Panc1 (cell line): ENCODE results near the gene KLRF2.

Experiments
- POLR2AphosphoS5 ChIP-seq: IDR thresholded peaks from 2 replicates; pipeline ENCODE4 v1.6.1; 2012; ENCODE audit warnings: mild to moderate bottlenecking, low read depth, low read length, moderate library complexity
- SIN3A ChIP-seq: IDR thresholded peaks from 2 replicates; pipeline ENCODE4 v1.6.1; 2012; ENCODE audit warnings: low read depth, mild to moderate bottlenecking, low read length, moderate library complexity, borderline replicate concordance; ENCODE audit not compliant: insufficient read depth
- TCF7L2 ChIP-seq: IDR thresholded peaks from 2 replicates; pipeline ENCODE4 v1.6.1; 2011; ENCODE audit warnings: mild to moderate bottlenecking, low read depth, low read length, inconsistent platforms
- TF ChIP-seq, protein P1 (sequence below), 2 experiments: IDR thresholded peaks; 2 replicates each; pipeline ENCODE4 v1.6.1; 2011 to 2012; ENCODE audit warnings: low read depth in 2 of 2, control low read depth in 1 of 2, low read length in 1 of 2, mild to moderate bottlenecking in 1 of 2, moderate library complexity in 1 of 2; ENCODE audit not compliant: insufficient read depth in 1 of 2
- TF ChIP-seq, protein P2 (sequence below): fragments of 450-650 bp; IDR thresholded peaks from 2 replicates; pipeline ENCODE4 v1.5.1; 2017; ENCODE audit warnings: mild to moderate bottlenecking

DNA sequence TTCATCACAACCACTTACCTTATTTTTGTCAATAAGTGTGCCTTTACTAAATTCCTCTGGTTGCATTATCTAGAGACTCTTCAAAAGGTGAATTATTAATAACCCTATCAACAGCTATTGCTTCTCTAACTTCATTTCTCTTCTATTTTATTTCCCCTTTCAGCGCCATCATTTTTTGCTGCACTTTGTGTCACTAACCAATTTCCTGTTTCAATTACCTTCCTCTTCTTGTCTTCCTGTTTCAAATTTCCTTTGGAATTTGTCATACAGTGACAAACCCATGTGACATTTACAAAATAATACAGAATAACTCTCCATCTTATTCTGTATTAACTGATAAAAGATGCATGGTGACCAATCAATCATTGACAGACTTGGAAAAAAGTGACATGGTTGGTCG lies 63.1 kb downstream of the KLRF2 start:
- TF ChIP-seq, protein P1, sequence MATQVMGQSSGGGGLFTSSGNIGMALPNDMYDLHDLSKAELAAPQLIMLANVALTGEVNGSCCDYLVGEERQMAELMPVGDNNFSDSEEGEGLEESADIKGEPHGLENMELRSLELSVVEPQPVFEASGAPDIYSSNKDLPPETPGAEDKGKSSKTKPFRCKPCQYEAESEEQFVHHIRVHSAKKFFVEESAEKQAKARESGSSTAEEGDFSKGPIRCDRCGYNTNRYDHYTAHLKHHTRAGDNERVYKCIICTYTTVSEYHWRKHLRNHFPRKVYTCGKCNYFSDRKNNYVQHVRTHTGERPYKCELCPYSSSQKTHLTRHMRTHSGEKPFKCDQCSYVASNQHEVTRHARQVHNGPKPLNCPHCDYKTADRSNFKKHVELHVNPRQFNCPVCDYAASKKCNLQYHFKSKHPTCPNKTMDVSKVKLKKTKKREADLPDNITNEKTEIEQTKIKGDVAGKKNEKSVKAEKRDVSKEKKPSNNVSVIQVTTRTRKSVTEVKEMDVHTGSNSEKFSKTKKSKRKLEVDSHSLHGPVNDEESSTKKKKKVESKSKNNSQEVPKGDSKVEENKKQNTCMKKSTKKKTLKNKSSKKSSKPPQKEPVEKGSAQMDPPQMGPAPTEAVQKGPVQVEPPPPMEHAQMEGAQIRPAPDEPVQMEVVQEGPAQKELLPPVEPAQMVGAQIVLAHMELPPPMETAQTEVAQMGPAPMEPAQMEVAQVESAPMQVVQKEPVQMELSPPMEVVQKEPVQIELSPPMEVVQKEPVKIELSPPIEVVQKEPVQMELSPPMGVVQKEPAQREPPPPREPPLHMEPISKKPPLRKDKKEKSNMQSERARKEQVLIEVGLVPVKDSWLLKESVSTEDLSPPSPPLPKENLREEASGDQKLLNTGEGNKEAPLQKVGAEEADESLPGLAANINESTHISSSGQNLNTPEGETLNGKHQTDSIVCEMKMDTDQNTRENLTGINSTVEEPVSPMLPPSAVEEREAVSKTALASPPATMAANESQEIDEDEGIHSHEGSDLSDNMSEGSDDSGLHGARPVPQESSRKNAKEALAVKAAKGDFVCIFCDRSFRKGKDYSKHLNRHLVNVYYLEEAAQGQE (IDR thresholded peaks at IDR 0.05; ENCODE audit: insufficient read depth in 1 of 2, low read depth in 2 of 2, low read length in 1 of 2): no peak
- TF ChIP-seq, protein P2, sequence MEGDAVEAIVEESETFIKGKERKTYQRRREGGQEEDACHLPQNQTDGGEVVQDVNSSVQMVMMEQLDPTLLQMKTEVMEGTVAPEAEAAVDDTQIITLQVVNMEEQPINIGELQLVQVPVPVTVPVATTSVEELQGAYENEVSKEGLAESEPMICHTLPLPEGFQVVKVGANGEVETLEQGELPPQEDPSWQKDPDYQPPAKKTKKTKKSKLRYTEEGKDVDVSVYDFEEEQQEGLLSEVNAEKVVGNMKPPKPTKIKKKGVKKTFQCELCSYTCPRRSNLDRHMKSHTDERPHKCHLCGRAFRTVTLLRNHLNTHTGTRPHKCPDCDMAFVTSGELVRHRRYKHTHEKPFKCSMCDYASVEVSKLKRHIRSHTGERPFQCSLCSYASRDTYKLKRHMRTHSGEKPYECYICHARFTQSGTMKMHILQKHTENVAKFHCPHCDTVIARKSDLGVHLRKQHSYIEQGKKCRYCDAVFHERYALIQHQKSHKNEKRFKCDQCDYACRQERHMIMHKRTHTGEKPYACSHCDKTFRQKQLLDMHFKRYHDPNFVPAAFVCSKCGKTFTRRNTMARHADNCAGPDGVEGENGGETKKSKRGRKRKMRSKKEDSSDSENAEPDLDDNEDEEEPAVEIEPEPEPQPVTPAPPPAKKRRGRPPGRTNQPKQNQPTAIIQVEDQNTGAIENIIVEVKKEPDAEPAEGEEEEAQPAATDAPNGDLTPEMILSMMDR: no peak
- no peak for TF ChIP-seq TCF7L2
- TF ChIP-seq POLR2AphosphoS5: no peak
- no peak for TF ChIP-seq SIN3A
